GM19463 (cell line): ENCODE measurements around the gene FAAH.

Experiments
- ATAC-seq: cut with Tn5 transposase; IDR thresholded peaks from one replicate; pipeline ENCODE4 v1.9.1; 2021; ENCODE audit warnings: mild to moderate bottlenecking, moderate library complexity; ENCODE audit not compliant: unreplicated experiment

Gene FAAH

DNA sequence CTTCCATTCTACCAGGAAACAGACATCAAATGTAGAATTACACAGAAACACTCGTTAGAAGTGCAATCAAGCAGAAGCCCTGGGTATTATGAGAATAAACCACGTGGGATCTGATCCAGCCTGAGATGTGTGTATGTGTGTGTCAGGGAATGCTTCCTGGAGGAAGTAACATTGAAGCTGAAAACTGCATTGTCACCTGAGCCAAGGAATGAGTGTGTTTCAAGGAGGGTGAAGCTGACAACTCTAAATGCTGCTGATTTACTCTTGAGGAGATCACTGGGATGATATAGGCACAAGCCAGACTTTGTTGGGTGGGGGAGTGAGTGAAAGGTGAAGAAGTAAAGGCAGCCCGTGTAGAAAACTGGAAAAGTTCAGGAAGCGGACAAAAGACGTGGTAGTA lies 27.6 kb downstream of the FAAH start:
- ATAC-seq = no peak

DNA sequence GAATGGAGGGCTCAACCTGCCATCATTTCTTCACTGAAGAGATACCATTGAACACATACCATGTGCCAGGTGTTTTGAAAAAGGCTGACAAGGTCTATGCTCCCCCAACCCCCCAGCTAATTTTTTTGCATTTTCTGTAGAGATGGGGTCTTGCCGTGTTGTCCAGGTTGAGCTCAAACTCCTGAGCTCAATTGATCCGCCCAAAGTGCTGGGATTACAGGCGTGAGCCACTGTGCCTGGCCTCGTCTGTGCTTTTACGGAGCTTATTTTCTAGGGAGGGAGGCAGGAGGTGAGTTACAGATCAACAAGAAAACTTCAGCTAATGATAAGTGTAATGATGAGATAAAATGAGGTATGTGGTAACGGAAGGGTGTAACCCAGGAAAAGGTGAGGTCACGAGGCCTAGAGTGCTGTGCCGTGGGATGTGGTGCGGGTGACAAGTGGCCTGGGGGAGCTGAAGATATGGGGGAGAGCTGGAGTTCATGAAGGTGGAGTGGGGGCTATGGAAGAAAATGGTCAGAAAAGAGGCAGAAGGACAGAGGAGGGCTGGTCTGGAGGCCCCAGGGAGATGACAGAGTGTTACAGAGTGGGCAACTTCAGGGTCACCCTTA lies 28.2 kb downstream of the FAAH start:
- ATAC-seq = no peak

DNA sequence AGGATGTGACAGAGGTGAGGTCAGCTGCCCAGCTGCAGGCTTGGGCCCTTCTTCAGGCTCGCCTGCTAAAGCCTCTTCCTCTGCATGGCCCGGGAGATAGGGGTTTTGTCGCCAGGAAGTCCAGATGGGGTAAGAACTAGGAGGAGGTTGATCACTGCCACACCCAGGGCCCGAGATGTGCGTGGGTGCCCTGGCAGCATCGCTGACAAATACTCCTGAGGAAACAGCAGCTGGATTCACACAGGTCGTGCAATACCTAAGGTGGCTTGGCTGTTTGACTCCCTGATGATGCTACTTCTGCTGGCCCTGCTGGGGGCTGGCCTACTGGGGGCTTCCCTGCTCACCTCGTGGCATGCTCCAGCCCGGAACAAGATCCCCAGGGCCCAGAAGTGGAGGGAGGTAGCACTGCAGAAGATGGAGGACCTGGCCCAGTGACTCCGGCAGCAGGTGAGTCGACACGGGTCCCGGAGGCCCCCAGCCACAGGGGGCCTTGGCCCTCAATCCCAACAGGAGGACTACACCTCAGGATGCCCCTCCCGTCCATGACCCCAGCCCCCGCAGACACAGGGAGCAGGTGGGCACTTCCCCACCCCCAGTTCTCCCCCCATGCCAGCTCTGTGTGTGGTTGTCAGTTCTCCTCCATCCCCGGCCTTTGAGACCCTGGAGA lies 29.6 kb downstream of the FAAH start:
- ATAC-seq = no peak

DNA sequence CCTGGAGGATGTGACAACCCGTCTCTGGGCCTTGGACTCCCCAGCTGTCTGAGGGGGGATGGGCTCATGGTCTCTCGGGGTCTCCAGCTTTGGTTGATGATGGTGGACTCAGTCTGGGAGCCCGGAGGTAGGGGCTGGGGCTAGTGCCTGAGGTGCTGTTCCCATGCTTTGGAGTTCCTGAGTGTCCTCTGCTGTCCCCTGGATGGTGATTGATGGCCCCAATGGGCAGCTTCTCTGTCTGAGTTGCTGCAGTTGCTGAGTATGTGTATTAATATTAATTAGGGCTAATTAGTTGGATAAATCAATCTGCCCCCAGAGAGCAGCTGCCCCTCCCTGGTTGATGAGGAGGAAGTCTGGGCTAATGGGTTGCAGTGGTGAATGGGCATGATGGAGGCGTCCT lies 30.6 kb downstream of the FAAH start:
- ATAC-seq = no peak

DNA sequence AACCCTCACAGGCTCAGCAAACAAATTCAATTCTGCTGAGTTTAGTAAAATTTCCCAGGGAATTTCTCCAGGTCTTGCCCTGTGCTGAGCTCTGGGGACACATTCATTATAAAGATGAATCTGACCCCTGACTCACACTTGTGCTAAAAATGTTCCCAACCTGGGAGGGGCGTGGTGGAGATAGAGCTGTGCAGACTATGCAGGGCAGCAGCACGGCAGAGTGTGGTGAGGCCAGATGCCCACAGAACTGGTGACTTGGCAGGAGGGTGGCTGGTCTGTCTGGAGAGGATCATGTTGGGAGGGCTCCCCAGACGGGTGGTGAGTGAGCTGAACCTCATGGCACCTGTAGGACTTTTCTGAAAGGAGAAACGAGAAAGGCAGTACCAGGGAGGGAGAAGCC lies 31.6 kb downstream of the FAAH start:
- no peak for ATAC-seq

DNA sequence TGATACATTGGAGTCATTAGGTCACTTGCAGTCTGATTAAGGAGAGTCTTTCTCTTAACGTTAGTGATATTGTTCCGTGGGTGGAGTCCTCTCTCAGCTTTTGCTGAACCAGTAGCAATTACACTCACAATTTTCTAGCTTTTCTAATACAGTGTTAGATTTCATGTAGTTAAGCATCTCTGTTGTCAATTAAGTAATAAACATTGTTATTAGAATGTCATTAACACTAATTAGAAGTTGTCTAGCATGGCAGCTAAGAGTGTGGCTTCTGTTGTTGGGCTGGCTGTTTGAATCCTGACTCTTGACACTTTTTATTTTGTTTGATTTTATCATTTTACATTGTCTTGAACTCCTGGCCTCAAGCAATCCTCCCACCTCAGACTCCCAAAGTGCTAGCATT lies 33.4 kb downstream of the FAAH start:
- no peak for ATAC-seq

DNA sequence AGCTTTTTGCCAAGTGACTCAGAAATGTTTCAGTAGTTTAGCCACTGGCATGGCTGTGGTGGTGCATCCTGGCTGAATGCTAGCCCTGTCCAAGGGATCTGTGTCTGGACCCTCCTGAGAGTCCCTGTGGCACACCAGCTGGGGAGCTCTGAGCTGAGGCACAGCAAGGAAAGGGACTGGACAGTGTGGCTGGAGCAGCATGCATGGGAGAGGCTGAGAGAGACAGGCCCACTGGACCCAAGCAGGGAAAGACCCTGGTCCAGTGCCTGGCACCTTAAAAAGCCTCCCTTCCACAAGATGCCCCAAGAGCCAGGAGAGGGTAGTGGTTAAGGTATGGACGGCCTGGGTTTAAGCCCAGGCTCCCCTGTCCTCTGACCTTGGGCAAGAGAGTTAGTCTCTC lies 35.3 kb downstream of the FAAH start:
- ATAC-seq = no peak

DNA sequence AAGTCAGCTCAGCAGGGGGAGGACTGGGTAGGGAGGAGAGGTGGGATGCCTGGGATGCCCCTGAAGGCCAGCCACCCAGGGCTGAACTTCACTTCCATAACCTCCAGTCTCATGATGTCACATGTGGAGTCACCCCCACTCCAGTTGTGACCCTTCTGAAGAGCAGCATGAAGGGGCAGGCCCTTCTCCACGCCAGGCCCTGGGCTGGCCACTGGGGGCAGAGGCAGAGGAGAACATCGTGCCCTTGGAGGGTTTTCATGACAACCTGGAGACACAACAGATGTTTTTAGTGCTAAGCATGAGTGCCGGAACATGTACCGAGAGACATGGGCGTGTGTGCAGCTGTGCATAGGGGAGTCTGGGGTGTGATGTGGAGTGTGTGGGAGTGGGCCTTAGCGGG lies 37.6 kb downstream of the FAAH start:
- no peak for ATAC-seq

DNA sequence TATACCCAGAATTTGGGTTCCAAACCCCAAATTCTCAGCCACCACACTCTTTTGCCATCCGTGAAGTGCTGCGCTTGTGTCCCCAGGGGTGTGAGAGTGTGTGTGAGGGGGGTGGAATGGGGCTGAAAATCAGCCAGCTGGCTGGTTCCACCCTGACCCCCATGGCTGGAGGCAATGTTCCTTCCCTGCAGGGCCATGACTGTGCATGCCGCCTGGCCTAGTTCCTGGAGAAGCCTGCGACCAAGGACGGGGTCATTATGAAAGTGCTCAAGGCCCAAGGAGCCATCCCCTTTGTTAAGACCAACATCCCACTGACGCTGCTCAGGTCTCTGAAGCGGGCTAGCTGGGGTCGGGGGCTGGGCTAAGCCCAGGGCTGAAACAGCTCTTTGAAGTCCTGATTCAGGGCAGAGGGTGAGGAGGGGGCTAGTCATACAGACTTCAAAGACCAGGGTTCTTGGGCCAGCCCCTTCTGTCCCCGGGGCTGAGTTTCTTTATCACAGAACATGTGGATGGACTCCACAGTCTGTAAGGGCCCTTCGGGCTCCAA lies 38.7 kb downstream of the FAAH start:
- no peak for ATAC-seq

DNA sequence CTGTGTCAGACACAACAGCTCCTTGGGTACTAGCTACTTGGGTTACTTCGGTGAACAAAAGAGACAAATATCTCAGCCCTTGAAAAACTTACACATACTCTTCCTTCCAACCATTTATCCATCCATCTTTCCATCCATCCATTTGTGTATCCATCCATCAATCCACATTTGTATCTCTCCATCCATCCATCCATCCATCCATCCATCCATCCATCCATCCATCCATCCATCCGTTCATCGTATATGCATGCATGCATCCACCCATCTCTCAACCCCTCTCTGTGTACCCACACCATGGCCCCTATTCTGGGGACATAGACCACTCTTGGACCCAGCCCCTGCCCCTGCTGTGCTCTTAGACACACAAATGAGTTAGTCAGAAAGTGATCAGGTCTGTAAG lies 40.2 kb downstream of the FAAH start:
- no peak for ATAC-seq

DNA sequence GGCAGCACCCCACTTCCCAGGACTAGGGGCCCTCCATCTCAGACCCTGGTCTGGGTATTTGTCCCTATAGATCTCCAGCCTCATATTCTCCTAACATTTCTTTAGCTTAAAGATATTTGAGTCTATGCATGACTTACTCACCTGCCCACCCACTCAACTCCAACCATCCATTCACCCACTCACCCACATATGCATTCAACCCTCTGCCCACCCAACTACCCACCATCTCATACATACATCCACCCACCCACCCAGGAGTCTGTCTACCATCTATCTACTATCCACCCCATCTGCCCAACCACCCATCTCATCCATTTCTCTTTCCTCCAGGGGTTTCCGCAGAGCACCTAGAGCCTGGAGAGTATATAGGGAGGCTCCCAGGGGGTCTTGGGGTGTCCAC lies 42.7 kb downstream of the FAAH start:
- ATAC-seq = no peak

DNA sequence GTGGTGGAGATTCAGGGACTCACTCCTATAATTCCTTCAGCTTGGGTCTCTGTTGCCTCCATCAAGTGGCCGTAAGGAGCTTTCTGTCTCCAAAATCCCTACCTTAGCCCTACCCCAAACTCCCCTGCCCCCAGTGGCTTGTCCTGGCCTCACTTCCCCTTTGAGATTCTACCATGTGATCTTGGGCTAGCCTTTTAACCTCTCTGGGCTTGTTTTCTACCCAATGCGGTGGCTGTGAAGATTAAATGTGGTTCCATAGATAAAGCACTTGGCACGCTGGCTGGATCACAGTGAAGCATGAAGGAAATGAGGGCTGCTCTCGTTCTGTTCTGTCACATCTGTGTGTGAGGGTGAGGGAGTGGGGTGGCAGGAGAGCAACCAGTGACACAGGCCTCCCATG lies 43.6 kb downstream of the FAAH start:
- no peak for ATAC-seq

DNA sequence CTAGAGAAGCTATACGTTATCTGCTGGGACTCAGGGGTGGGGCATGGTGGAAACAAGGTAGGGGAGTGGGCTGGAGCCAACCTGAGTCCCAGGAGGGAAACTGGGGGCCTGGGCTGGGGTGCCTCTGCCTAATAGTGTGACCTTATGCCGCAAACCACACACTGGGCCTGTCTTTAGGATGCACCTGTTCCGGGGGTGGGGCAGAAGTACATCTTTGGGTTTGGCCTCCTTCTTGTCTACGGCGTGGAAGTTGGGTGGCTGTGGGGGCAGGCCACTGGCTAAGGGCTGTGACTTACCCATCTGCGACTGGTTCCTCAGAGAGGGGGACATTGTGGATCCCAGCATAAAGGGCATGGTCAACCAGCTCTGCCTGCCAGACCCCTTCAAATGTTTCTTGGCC lies 44.2 kb downstream of the FAAH start:
- no peak for ATAC-seq

DNA sequence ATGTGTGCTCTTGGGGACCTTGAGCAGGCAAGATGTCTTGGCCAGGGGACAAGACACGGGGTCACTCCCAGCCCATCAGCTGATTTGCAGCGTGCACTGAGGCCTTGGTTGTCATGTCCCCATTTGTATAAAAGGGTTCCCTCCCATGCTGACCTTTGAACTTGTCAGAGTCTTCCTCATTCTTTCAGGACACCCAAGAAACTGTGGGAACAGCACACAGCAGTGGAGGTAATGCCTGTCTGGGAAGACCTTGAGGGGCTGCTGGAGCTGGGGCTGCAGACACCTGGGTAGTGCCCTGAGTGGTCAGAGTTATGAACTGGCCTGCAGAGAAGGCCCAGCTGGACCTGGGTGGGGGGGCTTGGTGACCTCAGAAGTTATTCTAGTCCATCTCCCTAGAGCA lies 46.4 kb downstream of the FAAH start:
- no peak for ATAC-seq

DNA sequence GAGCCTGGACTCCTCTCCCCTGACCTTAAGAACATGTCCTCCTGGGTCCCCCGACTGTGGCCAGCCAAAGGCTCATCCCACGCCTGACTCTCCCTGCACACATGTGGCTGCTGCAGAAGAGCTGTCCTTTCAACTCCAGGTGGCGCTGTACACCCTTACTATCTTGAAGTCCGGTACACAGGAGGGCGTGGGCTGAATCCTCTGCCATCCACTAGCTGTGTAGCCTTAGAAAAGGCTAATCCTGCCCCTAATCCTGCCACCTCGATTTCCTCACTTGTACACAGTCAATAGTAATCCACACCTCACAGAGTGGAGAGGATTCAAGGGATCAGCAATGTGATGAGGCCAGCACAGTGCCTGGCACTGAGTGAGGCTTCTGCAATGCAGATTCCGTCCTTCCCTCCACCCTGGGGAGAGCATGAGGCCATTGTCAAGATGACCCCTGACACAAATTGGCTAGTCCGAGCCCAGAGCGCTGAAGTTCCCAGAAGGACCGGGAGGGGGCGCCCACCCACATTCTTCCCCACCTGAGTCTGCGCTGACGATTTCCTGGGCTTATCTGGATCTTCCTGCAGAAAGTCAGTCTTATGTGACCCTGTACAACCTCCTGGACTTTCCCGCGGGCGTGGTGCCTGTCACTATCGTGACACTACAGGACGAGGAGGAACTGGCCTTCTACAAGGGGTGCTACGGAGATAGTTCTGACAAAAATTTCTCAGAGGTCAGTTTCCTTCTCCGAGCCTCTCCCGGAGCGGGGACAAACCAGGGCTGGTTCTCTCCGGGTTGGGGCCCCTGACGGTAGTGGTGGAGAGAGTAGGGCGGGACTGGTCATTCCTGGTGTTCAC lies 48.4 kb downstream of the FAAH start:
- ATAC-seq = peak; percentile 63

DNA sequence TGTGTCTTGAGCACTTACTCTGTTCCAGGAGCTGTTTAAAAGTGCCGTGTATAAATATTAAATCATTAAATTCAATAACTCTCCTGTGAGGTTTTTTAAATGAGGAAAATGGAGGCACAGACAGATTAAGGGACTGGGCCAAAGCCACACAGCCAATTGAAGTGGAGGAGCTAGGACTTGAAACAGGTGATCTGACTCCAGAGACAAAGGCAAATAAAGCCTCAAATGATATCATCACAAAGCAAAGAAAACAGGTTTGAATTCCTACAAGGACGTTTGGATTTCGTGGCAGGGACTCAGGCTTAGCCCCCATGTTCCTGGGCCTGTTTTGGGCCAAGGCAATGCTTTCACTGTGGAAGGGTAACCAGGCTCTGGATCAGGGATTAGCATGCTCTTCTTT lies 50.3 kb downstream of the FAAH start:
- no peak for ATAC-seq

DNA sequence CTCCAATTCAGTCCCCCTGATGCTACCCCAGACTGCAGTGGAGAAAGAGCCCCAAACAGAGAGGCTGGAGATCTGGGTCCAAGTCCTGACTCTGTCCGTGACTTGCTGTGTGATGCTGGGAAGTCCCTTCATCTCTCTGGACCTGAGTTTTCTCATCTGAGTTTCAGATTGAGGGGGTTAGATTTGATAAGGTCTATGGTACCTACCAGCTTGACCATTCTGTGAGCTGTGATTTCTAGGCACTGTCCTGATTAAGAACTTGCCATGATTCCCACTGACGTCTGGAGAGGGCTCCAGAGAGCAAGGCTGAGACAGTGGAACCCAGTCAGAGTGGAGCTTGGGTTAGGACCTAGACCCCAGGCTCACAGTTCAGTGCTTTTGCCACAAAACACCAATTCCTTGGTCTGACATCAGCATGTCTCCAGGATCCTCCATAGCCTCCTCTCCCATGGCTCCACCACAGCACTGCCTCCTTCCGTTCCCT lies 51.7 kb downstream of the FAAH start:
- ATAC-seq = no peak

DNA sequence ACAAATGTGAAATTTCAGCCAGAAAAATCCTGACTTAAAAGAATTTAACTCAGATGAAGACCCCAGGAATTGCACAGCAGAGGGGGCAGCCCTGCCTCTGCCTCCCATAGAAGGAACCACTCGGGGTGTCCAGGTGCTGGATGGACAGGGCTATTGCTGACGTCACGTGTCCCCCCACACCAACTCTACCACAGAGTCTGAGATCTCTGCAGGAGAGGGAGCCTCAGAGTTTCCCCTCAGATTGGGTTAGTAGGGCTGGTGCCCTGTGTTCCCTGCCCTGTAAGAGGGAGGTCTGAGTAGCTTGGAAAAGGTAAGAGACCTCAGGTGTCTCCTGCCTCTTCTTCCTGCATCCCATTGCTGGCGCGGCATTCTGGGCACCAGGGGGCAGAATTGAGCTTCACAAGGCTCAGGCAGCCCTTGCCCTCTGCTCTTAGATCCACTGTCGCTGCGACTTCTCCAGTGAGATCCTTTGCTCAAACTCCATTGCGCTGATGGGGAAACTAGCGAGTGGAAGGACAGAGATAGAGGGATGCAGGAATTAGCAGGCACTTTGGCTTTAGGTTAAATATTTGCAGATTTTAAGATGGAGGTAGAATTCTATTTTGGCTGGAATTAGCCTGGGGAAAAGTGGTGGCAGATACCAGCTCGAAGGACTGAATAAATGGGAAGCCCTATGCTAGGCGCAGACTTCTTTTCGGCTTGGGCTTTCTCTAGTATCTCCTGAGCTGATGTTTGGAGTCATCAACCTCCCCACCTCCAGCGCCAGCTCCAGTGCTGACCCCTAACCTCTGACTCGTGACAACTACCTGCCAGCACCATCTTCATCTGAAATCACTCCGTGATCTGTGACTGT lies 52.8 kb downstream of the FAAH start:
- ATAC-seq = no peak

DNA sequence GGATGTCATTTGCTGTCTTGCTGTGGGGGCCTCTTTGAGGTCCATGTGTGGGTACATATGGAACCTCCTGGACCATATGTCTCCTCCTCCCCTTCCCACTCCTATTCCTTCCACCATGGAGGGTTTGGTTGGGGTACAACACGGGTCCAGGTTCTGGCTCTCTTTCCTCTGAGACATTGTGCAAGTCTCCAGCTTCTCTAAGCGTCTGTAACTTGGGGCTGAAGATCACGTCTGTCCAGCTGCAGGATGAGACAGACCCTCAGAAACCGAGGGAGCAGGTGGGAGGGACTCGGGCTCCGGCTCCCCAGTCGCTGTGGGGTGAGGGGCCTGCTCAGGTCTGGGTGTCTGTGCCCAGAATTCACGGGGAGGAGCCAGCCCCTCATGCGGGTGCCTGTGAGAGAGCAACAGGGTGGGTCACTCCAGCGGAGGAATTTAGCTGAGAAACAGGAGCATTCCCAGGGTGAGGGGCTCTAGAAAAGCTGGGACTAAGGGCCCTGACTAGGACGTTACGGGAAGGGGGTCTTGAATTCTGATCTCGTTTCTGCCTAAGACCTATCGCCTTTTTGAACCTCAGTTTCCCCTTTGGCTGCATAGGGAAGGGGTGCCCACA lies 53.5 kb downstream of the FAAH start:
- ATAC-seq = no peak

DNA sequence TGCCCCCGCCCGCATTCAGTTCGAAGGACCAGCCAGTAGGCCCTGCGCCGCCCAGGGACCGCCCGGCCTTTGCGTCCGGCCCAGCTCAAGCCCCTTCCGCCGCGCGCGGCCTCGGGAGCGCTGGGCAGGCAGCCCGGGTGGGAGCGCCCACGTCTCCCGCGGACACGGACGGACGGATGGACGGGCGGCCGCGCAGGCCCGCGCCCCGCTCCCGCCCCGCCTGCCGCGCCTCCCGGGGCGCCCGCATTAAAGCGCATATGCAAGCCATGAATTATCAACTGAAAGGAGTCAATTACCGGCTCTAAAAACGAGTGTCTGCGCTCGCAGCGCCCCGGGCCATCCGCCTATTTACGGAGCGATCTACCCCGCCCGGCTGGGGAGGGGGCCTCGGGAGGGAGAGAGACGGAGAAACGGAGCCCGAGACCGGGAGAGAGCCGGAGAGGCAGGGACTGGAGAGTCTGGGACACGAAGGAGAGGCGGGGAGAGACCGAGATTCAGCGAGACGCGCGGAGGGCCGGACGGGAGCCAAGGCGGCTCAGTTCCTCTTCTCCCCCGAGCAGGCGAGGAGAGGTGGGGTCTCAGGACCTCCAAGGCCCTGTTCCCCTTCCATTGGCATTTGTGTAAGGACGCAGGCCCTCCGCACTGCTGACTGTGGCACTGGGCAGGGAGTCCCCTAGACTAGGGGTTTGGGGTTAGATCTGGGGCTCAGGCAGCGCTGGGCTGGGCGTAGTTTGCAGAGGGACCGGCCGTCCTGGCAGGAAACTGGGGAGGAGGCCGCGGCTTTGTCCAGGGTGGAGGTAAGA lies 54.2 kb downstream of the FAAH start:
- ATAC-seq = no peak
